HepG2 (cell line): ENCODE data around the gene TMEM139. TPM values are rescaled to one million over a fixed set of nuclear protein-coding genes. Genes with fewer than 3 reads are reported as not detected.

ENCODE experiments used
- AHDC1 ChIP-seq: sonication (generic); formaldehyde crosslinking; IDR thresholded peaks from 2 replicates; pipeline ENCODE4 v1.5.1; 2020; ENCODE audit warnings: mild to moderate bottlenecking, missing genetic modification reagents, borderline replicate concordance
- ATF5 ChIP-seq: sonication (generic); formaldehyde crosslinking; IDR thresholded peaks from 2 replicates; pipeline ENCODE4 v1.4.0; 2020; ENCODE audit warnings: mild to moderate bottlenecking, low read depth, missing genetic modification reagents
- CREM ChIP-seq, 2 experiments: sonication (generic) in 1 of 2; formaldehyde crosslinking in 1 of 2; IDR thresholded peaks; 2 replicates each; pipeline versions ENCODE4 v1.4.0 to v1.6.1; 2016 to 2020; ENCODE audit warnings: antibody characterized with exemption in 1 of 2, mild to moderate bottlenecking in 1 of 2, missing genetic modification reagents in 1 of 2
- EP300 ChIP-seq, 3 experiments: sonication (generic) in 1 of 3; formaldehyde crosslinking in 1 of 3; IDR thresholded peaks; 2 replicates each; pipeline versions ENCODE4 v1.5.1 to v1.6.1; 2011 to 2020; ENCODE audit warnings: low read depth in 2 of 3, low read length in 2 of 3, borderline replicate concordance in 1 of 3, improper control_type of control experiment in 1 of 3, mild to moderate bottlenecking in 1 of 3, missing genetic modification reagents in 1 of 3, moderate library complexity in 1 of 3
- FIP1L1 ChIP-seq: fragments of 200-400 bp; formaldehyde crosslinking; IDR thresholded peaks from 2 replicates; pipeline ENCODE4 v1.6.1; 2018; ENCODE audit warnings: low read depth, mild to moderate bottlenecking, low read length, moderate library complexity, borderline replicate concordance; ENCODE audit not compliant: insufficient read depth
- FUBP1 ChIP-seq: sonication (generic); formaldehyde crosslinking; IDR thresholded peaks from 2 replicates; pipeline ENCODE4 v1.5.1; 2020; ENCODE audit warnings: missing genetic modification reagents, mild to moderate bottlenecking, borderline replicate concordance
- HCFC1 ChIP-seq: fragments of 150-350 bp; IDR thresholded peaks from 2 replicates; pipeline ENCODE4 v1.6.1; 2014; ENCODE audit warnings: low read depth, low read length
- HDAC6 ChIP-seq: fragments of 200-600 bp; sonication (generic); IDR thresholded peaks from 2 replicates; pipeline ENCODE4 v1.7.0; 2017; ENCODE audit warnings: mild to moderate bottlenecking, antibody characterized with exemption, low read length, low read depth
- JUND ChIP-seq: sonication (generic); formaldehyde crosslinking; IDR thresholded peaks from 2 replicates; pipeline ENCODE4 v1.8.0; 2022; ENCODE audit warnings: mild to moderate bottlenecking, missing genetic modification reagents
- KDM5A ChIP-seq: fragments of 200-600 bp; sonication (generic); IDR thresholded peaks from 2 replicates; pipeline ENCODE4 v1.7.0; 2018; ENCODE audit warnings: antibody characterized with exemption, mild to moderate bottlenecking, low read length, borderline replicate concordance
- RFX3 ChIP-seq: IDR thresholded peaks from 2 replicates; pipeline ENCODE4 v1.6.1; 2016; ENCODE audit warnings: missing biosample characterization, missing genetic modification reagents
- SOX13 ChIP-seq, 3 experiments: fragments of 450-650 bp in 1 of 3; sonication (generic) in 1 of 3; formaldehyde crosslinking in 1 of 3; IDR thresholded peaks in 2 of 3; conservative IDR thresholded peaks in 1 of 3; 2 replicates each; pipeline versions ENCODE4 v1.5.0 to v1.6.1; 2016 to 2020; ENCODE audit warnings: antibody characterized with exemption in 1 of 3, mild to moderate bottlenecking in 1 of 3, missing compliant biosample characterization in 1 of 3, missing genetic modification reagents in 1 of 3, moderate library complexity in 1 of 3
- SRSF1 ChIP-seq: fragments of 200-400 bp; formaldehyde crosslinking; optimal IDR thresholded peaks from 2 replicates; pipeline ENCODE3; 2017; ENCODE audit warnings: mild to moderate bottlenecking, low read depth, low read length, moderate library complexity
- ZBTB21 ChIP-seq: sonication (generic); formaldehyde crosslinking; IDR thresholded peaks from 2 replicates; pipeline ENCODE4 v1.4.0; 2020; ENCODE audit warnings: missing genetic modification reagents
- ZBTB25 ChIP-seq: IDR thresholded peaks from 2 replicates; pipeline ENCODE4 v1.6.1; 2018; ENCODE audit warnings: missing genetic modification reagents
- ZNF251 ChIP-seq: sonication (generic); formaldehyde crosslinking; IDR thresholded peaks from 2 replicates; pipeline ENCODE4 v1.9.0; 2021; ENCODE audit warnings: mild to moderate bottlenecking, missing genetic modification reagents
- ZNF788 ChIP-seq: sonication (generic); formaldehyde crosslinking; IDR thresholded peaks from 2 replicates; pipeline ENCODE4 v1.5.0; 2020; ENCODE audit warnings: mild to moderate bottlenecking, missing genetic modification reagents, borderline replicate concordance
- polyA plus RNA-seq, 8 experiments: library from polyadenylated mRNA; depleted of rRNA in 3 of 8; stranded (reverse) in 7 of 8; unstranded in 1 of 8; fragments of >200 nt; fragmentation: Illumina TruSeq in 4 of 8; extraction: Trizol in 4 of 8; gene quantifications; 2 replicates each; pipeline versions ENCODE4 v1.2.1 to v1.2.3, GENCODE V29; 2011 to 2016; ENCODE audit warnings: low read depth in 4 of 8, missing spikeins in 1 of 8, mixed read lengths in 1 of 8; ENCODE audit not compliant: insufficient read depth in 1 of 8
- total RNA-seq, 5 experiments: library from RNA; depleted of rRNA; stranded (reverse); fragments of >200 nt; fragmentation: Illumina TruSeq; extraction: Trizol; gene quantifications; 2 replicates each; pipeline ENCODE4 v1.2.3, GENCODE V29; 2016; ENCODE audit warnings: low read depth in 1 of 5

Gene TMEM139
- total and polyA plus RNA-seq, 2 of the 13 experiments (the other 11 are each of a cell fraction or from before 2014, with no cell fraction given): 7.9 to 14.0 TPM

DNA sequence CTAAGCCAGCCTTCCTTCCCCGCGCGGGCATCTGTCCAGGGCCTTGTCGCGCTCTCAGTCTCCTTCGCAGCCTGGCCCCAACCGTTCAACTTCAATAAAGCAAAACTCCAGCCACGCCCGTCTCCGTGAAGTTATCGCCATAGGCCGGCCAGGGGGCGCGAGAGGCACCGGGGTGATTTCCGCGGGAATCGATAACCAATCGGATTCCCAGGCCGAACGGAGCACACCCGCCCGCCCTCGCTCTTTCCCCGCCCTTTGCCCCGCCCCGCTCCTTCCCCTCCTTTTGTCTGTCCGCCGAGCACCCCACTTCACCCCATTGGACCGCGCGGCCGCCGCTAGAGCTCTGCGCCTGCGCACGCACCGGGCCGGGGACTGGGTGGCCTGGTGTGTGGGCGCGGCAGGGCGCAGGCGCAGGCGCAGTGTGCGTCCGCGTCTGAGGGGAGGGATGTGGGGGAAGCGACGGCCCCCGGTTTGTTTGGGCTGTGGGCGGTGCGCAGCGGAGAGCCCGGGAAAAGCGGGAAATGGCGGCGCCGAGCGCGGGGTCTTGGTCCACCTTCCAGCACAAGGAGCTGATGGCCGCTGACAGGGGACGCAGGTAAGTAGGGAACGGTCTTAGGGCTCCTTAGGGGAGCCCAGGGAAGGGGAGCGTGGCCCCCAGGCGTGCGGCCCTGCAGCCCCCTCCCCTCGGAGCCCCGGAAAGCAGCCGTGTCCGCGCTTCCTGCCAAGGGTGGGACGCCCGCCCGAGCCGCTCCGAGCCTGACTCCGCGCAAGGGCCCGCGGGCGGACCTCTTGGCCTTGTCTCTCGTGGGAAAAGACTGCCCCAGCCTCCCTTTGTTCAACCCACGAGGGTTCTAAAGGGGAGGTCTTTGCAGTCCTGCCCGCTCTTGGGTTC lies 3.4 kb downstream of the TMEM139 start, which contains the start of gene CASP2 (continued):
- no peak for TF ChIP-seq ZNF251 (CRISPR knock-in tag)
- TF ChIP-seq SRSF1: no peak
- TF ChIP-seq ZBTB21 (CRISPR knock-in tag): no peak; the same call in 1 of the 2 replicates
- TF ChIP-seq CREM (IDR thresholded peaks at IDR 0.05): no peak
- no peak for TF ChIP-seq CREM (CRISPR knock-in tag; IDR thresholded peaks at IDR 0.05)
- TF ChIP-seq JUND (CRISPR knock-in tag): no peak
- peak; percentile 70 for TF ChIP-seq ZBTB25 (CRISPR knock-in tag)
- TF ChIP-seq ZNF788: peak; percentile 84; the same call in 1 of the 2 replicates
- TF ChIP-seq KDM5A: no peak
- TF ChIP-seq SOX13 (IDR thresholded peaks at IDR 0.05): no peak
- peak in 1 of 2 experiments; percentile 20; a peak in 1 of 4 replicates for TF ChIP-seq SOX13 (CRISPR knock-in tag; conservative IDR thresholded peaks at IDR 0.05 in 1 of 2, IDR thresholded peaks at IDR 0.05 in 1 of 2)
- no peak for TF ChIP-seq RFX3
- TF ChIP-seq ATF5: no peak
- no peak for TF ChIP-seq FUBP1 (CRISPR knock-in tag)
- TF ChIP-seq FIP1L1: no peak
- no peak for TF ChIP-seq AHDC1 (CRISPR knock-in tag)
- no peak; the same call in 1 of the 2 replicates for TF ChIP-seq HCFC1
- TF ChIP-seq EP300 (IDR thresholded peaks at IDR 0.05; ENCODE audit: low read depth in 2 of 2, low read length in 2 of 2): no peak
- no peak for TF ChIP-seq EP300 (CRISPR knock-in tag; IDR thresholded peaks at IDR 0.05; ENCODE audit: borderline replicate concordance)
- TF ChIP-seq HDAC6: no peak
